HG03139 (cell line): ENCODE results near the gene LMCD1.

ENCODE experiments used
- ATAC-seq: cut with Tn5 transposase; IDR thresholded peaks from one replicate; pipeline ENCODE4 v1.9.1; 2021; ENCODE audit not compliant: unreplicated experiment

LMCD1 gene

DNA sequence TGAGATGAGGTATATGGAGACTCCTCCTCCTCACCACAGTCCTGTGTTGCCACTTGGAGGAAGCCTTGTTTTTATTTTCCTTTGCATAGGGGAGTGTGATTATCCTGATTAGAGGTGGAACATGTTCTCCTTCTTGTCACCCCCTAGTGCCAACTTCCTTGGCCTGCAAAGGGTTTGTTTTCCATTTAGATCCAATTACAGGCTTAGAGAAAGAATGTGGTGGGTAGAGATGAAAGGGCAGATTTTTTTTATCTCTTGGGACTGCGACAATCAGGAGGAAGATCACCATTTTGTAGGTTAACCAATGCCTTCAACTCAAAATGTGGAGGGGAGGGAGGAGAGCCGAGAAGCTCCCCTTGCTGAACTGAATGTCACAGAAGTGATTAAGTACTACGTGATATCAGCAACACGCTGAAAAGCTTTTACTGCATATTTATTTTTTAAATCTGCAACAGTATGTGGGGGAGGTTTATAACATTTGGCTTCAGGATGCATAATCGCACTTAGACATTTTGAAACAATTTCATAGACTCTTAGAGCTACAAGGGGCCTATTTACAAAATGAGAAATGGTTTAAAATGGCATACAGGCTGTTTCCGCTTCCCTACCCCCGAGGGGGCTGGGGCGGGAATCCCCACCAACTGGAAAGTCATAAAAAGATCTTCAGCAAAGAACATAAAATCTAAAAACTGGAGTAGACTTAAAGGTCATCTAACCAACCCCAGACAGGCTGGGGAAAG lies 2.4 kb downstream of the LMCD1 start:
- no peak for ATAC-seq

DNA sequence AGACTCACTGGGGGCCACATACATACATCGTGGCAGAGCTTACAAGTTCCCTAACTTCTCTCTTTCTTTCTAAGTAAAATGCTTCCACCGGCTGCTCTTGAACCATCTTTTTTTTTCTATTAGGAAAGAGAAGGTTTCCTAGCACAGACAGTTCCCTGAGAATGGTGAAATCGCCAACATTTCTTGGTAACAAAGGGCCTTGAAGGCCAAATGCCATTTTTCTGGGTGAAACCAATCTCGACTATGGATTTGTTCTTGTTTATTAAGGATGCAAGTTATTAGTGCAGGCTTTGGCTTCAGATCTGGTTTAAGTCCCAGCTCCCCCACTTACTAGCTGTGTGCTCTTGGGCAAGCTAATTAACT lies 3.0 kb downstream of the LMCD1 start:
- no peak for ATAC-seq

DNA sequence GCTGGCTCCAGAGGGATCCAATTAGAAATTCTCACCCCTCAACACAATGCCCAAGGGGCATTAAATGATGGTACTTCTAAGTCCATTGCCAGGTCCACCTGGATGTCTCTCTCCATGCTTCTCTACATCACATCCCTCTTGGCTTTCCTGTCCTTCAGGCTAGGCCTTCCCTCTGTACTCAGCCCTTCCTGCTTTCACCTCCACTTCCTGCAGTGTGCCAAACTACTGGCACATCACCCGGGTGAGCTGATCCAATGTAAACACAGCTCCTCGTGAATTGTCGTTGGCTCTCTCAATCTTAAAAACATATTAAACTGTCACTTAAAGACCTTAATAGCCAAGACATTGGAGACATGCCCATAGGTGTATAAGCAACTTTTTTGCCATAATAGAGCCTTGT lies 4.0 kb downstream of the LMCD1 start:
- ATAC-seq, result no peak

DNA sequence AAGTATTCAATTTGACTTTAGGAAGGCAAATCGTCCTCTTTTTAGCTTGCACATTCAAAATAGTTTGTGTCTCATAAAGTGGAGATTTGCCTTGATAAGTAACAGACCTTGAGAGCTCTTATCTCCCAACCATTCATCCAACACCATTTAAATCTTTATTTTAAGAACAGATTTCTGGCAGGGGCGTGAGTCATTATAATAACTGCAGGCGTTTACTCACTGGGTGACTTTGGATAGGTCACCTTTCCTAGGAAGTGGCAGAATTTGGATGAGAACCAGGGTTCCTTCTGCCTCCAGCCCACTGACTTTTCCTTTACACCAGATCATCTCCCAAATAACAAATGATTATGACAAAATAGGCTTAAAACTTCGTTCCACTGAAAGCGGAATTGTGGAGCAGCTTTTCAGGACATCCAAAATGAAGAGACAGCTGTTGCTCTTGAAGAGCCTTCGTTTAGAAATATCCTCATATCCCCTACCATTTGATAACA lies 5.0 kb downstream of the LMCD1 start:
- ATAC-seq, result no peak

DNA sequence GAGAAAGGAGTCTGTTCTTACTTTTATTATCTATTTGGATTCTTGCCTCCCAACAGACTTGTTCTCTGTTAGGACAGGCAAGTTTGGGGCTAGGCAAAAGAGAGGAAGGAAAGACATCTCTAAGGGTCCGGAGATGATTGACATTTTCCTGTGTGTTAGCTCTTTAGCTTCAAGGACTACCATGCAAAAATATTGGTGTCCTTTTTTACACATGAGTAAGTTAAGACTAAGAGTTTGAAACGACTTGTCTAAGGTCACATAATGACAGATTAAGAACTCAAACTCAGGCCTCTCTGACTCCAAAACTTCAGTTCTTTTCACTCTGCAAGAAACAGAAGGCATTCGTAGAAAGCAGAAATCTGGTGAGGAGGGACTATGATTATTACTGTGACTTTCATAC lies 5.9 kb downstream of the LMCD1 start:
- ATAC-seq, result no peak

DNA sequence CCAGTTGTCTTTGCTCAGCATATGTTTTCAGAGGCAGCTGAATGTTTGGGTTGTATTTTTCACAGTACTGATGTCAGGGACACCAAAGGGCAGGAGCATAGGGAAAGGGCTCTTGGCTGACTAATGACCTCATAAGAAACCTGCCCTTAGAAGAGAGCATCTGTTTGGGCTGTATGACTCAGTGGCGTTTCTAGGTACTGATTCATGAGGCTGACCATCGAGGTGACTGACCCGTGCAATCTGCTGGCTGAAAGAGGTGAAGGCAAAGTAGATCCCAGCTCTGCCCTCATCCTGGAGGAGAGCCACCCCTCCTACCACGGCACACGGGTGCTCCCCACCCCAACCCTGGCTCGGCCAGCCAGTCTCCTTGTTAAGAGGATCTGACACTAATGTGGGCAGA lies 8.3 kb downstream of the LMCD1 start:
- no peak for ATAC-seq

DNA sequence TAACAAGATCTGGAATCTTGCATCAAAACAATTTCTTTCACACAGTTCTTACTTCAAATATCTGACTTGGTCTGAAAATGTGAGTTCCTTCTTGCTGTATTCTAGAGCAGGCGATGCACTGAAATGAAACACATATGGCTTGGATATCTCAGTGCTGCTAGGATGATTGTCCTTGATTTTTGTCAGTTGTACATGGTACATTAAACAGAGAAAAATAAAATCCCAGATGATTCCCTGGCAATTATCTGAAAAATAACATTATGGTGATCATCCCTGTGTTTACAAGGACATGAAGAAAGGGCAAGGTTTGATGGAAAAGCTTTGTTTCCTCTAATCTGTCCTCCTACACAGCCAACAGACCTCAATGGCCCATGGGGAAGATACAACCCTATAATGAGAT lies 10.6 kb downstream of the LMCD1 start:
- ATAC-seq, result no peak

DNA sequence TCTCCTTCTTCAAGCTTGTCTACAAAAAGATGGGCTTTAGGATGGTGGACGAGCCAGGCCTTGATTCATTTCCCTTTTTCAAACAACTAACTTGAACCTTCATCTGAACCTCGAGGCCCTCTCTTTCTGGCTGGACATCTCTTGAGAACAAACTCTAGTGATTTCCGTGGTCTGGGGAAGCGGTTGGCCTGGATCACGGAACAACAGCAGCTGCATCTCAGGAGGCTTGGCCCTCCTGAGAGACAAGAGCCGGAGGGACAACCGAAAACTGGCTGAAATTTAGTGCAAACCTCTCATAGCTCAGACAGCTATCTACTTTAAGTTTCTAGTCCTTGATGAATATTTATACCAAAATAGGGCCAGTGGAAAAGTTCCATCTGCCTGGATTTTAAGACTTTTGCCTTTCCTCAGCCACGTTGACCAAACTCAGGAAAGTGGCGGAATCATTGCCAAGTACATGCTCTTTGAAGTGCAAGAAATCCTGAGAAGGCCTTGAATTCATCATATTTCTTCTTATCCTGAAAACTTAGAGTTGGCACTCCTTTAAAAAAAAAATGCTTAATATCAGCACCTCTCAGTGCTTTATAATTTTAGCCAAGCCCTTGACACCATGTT lies 14.5 kb downstream of the LMCD1 start:
- no peak for ATAC-seq

DNA sequence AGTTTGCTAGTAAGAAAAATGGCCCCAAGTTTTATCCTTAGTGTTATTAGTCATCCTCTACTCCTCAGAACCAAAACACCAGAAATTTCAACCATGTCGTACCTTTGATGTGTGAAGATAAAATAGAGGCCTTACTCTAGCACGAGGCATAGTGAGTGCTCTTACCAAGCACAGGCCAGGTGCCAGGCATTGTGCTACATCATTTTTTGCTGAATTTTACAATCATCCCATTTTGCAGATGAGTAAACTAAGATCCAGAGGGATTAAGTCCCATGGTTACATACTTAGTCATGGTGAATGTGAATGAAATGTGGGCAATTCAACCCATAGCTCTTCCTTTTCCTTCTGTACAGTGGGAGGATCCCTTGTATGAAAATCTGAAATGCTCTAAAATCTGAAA lies 15.2 kb downstream of the LMCD1 start:
- ATAC-seq, result no peak

DNA sequence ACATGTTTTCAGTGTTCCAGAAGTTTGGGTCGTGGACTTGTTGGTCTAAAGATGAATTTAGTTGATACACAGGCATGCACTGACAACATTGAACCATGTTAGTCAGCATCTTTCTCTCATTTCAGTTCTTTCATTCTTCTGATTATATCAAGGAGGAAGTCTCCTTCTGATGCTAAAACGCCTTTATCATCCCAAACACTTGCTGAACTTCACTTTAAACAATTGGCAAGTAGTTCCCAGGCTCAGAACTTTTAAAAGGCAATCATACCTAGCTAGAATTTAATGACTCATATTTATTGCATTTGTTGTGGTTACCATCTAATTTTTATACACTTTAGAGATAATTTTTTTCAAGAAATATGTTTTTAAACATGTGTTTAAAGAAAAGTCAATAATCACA lies 15.9 kb downstream of the LMCD1 start:
- no peak for ATAC-seq

DNA sequence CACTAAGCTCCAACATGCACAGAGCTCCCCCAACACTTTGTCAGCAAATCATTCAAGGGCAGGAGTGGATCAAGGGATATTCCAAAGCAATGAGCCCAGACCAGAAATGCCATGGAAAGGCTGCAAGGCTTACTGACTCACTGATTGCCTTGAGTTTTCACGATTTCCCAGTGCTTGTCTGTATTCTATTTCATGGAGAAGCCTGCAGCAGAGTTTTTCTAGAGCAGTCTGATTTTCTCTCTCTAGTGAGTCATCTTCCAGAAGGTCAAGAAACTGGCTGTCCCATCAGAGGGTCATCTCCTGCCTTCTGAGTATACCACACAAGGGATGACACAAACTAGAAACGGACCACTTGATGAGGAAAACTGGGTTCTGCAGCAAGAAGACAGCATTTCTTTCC lies 16.5 kb downstream of the LMCD1 start:
- ATAC-seq, result no peak

DNA sequence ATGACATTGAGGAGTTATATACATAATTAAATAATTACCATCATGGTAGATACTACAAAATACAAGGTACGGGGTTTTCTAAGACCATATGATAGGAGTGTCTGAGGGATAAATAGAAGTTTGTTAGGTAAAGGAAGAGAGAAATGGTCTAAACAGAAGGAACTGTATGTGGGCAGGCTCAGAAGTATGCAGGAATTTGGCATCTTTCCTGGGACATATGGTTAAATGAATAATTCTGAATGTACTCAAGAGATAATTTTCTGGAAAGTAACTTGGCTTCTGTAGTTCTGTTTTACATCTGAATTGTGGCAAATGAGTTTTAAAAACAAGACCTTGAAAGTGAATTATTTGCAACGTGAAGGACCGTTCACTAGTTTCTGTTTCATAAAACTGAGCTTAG lies 17.5 kb downstream of the LMCD1 start:
- ATAC-seq, result no peak

DNA sequence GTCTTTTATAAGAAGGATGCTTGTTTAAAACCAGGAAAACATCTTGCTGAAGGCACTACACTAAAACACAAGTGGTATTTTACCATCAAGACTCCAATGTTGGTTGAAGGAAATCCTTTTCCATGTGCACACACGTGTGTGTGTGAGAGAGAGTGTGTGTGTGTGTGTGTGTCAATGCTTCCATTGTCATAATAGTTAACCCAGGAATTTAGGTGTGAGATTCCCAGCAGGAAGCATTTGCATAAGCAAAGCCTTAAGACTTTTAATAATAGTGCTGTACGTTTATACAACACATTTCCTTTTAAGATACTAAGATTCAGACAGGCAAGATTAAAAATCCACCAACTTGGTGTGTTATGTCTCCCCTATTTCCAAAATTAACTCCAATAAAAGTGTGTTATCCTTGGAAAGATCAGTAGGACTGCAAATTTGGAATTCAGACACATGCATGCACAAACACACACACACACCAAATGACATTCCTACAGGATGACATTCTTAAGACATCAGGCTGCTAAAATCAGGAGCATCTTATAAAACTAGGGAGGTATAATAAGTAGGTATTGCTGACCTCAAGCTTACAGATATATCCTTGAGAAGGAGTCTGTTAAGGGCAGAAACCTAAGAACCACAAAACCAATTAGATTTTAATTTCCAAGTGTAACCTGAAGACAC lies 18.3 kb downstream of the LMCD1 start:
- no peak for ATAC-seq

DNA sequence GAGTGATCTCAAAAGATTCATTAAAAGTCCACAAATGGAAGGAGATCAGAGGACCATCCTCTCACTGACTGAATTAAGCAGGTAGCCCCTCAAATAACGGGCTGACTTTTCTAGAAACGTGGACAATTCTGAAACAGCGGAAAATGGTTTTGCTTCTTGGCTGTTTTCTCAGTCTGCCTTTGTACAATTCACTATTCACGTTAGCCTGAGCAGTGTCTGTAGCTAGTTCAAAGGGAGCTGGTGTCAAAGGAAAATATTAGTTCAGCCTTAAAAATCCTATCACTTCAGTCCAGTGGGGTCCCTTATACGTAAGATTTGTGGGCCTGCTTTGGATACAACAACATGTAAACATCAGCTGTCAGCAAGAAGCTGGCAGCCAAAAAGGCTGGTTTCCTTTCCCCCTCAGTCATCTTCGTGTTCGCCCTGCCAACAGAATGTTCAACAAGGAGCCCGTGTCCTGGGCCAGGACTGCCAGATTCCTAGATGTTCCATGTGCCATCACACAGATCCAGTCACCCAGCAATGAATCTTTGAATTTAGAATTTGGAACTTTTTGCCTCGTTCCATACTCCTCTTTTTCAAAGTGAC lies 19.3 kb downstream of the LMCD1 start:
- no peak for ATAC-seq

DNA sequence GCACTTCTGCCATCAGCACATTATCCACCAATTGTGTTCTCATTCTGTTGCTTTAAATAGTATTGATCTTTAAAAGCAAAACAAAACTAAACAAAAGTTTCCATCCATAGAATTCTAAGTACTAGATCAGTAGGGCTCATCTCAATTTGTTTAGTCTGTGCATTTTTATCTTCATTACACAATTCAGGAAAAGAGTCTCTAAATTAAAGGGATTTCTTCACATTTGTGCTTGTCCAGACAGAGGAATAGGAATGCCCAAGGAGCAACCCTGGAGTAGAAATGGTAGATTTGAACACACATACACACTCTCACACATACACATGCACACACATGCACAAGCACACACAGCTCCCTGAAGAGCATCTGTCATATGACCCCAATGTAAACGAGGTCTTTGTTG lies 21.4 kb downstream of the LMCD1 start:
- no peak for ATAC-seq

DNA sequence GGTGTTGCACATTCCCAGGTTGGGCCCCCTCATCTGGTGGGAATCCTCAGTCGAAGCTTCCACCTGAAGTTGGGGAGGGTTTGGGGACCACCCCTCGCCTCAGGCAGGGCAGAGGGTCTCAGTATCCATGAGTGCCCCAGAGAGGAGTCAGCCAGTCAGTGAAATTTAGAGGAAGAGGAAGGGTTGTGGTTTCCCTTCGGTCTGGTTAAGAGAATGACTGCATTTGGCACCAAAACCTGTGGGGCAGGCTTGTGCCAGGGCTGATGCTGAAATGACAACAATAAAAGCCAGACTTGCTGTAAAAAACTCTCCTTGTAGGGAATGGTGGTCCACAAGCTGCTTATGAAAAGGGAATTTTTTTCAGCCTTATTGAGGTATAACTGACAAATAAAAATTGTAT lies 22.6 kb downstream of the LMCD1 start:
- no peak for ATAC-seq

DNA sequence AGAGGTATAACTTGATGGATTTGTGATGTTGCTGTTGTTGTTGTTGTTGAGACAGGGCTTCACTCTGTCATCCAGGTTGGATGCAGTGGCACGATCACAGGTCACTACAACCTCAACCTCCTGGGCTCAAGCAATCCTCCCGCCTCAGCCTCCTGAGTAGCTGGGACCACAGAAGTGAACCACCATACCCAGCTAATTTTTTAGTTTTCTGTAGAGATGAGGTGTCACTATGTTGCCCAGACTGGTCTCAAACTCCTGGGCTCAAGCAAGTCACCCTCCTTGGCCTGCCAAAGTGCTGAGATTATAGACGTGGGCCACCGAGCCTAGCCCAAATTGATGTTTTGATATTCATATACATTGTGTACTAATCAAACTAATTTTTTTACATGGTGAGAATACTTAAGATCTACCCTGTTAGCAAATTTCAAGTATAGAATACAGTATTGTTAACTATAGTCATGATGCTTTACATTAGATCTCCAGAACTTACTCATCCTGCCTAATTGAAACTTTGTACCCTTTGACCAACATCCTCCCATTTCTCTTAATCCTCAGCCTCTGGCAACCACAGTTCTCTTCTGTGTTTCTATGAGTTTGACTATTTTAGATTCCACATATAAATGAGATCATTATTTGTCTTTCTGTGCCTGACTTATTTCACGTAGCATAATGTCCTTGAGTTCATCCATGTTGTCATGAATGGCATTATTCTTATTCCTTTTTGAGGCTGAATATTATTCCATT lies 23.2 kb downstream of the LMCD1 start:
- ATAC-seq, result no peak

DNA sequence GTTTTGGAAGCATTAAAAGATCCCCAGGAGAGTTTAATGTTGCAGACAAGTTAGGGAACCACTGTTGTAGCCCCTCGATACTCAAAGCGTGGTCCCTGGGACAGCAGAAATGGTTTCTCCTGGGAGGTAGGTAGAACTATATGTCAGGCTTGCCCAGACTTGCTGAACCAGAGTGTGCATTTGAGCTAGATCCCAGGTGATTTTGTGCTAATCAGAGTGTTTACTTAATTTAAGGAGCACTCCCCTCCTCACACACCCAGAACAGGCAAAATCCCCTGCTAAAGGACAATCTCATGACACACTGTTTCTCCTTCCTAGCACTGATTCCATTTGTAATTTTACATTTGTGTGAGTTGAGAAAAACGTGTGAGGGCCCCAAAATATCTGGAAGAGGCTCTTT lies 24.3 kb downstream of the LMCD1 start:
- no peak for ATAC-seq

DNA sequence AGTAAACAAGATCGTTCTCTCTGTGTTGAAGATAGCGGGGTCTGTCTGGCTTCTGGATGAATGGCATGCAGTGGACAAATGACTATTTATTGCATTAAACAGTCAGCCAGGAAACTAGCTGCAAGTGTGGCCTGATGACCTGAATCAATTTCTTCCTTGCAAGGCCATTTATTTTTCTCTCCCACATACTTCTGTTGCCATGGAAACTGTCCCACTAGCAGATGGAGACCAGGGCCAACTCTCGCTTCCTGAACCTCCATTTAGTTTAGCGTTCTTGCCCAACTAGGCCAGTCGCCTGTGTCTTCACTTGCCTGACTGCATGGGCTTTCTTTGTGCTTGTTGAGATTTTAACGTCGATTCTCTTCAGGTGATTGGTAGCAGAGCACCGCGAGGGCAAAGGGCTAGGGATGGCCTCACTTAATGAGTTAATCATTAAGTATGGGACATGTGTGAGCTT lies 27.6 kb downstream of the LMCD1 start:
- ATAC-seq, result no peak

DNA sequence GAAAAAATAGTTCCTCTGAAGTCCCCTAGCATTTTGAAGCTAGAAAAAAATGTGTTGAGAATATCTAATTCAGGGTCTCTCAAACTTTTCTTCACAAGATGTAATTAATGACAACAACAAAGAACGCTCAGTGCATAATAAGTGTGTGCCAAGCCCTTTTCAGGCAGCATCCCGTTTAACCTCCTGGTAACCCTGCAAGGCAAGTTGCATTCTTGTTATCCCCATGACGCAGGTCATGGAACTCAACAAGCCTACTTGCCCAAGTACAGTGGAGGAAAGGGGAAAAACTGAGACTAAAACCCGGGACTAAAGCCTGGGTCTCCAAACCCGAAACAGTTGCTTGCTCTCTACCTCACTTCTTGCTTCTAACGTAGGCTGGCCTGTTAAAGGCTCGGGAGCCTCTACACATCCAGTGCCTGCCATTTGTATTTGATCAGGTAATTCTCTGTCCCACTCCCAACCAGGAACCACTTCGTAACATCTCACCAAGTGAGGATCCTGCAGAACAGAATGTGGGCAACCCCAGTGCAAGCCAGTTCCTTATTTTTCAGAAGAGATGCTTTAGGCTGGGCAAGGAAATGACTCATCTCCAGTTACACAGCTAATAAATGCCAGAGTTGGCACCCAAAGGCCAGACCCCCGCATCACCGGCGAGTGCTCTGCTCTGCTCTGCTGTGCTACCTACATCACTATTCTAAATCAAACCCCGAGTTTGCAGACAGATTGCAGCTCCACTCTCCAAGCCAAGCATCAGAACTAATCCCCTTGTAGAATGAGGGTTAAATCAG lies 28.3 kb downstream of the LMCD1 start:
- ATAC-seq, result no peak
